ENCODE data around the gene MCAT.

MCAT gene, protein sequence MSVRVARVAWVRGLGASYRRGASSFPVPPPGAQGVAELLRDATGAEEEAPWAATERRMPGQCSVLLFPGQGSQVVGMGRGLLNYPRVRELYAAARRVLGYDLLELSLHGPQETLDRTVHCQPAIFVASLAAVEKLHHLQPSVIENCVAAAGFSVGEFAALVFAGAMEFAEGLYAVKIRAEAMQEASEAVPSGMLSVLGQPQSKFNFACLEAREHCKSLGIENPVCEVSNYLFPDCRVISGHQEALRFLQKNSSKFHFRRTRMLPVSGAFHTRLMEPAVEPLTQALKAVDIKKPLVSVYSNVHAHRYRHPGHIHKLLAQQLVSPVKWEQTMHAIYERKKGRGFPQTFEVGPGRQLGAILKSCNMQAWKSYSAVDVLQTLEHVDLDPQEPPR

DNA sequence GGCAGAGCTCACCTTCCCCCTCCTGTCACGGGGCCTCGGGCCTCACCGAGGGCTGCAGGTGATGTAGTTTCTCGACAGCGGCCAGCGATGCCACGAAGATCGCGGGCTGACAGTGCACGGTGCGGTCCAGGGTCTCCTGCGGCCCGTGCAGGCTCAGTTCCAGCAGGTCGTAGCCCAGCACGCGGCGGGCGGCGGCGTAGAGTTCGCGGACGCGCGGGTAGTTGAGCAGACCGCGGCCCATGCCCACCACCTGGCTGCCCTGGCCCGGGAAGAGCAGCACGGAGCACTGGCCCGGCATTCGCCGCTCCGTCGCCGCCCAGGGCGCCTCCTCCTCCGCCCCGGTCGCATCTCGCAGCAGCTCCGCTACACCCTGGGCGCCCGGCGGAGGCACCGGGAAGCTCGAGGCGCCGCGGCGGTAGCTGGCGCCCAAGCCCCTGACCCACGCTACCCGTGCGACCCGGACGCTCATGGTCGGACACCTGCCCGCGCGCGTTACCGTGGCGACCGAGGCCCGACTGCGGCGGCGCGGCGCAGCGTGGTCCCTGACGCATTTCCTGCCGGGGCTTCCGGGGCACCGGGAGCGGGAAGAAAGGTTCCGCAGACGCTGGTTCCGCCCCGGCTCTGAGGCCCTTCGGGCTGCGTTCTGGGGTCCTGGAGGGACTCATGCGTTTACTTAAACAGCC is at the start of gene MCAT:
Gene MCAT, minus strand, starts transcription at position 519 of the 683 bp plus-strand sequence. Its CDS starts 50 bp downstream, at position 469.
- Histone ChIP-seq H3K4me3 (ENCODE audit: low read depth, low read length) (peak within 1 kb of the TSS; percentile 95), H3K36me3 (replicated peaks) (peaks cover 7% of the 10 kb centered on the region), H3K27ac (peak within 1 kb of the TSS; percentile 75), H3K27me3 (replicated peaks) (no peaks in the 10 kb centered on the region)
- DNase-seq: peak; percentile 55
- TF ChIP-seq, protein P1, sequence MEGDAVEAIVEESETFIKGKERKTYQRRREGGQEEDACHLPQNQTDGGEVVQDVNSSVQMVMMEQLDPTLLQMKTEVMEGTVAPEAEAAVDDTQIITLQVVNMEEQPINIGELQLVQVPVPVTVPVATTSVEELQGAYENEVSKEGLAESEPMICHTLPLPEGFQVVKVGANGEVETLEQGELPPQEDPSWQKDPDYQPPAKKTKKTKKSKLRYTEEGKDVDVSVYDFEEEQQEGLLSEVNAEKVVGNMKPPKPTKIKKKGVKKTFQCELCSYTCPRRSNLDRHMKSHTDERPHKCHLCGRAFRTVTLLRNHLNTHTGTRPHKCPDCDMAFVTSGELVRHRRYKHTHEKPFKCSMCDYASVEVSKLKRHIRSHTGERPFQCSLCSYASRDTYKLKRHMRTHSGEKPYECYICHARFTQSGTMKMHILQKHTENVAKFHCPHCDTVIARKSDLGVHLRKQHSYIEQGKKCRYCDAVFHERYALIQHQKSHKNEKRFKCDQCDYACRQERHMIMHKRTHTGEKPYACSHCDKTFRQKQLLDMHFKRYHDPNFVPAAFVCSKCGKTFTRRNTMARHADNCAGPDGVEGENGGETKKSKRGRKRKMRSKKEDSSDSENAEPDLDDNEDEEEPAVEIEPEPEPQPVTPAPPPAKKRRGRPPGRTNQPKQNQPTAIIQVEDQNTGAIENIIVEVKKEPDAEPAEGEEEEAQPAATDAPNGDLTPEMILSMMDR (IDR thresholded peaks at IDR 0.05; ENCODE audit: low read depth, low read length, missing control alignments): no peak
- in situ Hi-C loops (cut with HindIII; ENCODE audit: low pct_ligation_motif_present, low sequenced_read_pairs): no loop called here

DNA sequence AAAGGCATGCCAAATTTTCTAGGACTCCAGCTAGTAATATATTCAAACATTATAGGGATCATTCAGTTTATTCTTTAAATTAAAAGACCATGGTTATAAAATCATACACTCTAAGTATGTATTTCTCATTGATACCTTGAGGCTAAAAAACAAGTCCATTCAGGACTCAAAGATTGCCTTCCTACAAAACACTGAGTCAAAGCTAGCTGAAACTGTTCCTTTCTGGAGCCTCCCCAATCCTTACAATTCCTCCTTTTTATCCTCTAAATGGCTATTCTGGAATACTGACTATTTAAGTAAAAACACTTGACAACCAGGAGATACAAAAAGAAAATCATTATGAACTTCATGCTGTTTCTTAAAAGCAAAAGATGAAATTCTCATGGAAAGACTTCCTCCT is 48.6 kb upstream of the MCAT start:
- H3K27ac ChIP-seq: no peak overlapping the region
- no peak for DNase-seq

DNA sequence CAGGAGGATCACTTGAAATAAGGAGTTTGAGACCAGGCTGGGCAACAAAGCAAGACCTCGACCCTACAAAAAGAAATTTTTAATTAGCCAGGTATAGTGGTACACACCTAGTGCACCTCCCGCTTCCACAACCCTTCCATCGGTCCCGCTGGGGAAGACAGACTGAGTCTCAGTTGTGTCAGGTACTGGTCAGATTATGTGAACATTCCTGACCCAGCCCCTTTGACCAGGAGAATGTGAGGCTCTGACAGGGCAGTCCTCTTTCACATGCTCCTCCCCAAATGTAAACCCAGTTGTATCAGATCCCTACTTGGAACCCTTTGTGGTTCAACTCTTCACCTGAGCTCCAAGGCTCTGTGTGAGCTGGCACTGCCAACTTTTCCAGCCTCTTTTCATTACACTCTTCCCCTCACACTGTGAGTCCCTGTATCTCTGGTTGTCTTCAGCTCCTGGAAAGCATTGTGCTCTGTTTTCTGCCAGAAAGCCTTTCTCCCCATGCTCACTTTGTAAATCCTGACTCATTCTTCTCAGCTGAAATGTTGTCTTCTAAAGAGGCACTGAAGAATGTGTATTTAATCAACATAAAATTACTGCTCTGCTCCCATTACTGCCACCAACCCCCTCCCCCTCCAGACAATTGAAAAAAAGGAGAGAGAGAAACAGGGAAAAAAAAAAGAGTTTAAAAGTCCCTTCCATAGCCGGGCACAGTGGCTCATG is 45.8 kb upstream of the MCAT start:
- Histone ChIP-seq H3K27me3 (replicated peaks) (no peaks in the 10 kb centered on the region), H3K4me3 (ENCODE audit: low read depth, low read length) (no peak overlapping the region), H3K27ac (no peak overlapping the region), H3K36me3 (replicated peaks) (no peaks in the 10 kb centered on the region)
- no peak for DNase-seq
- TF ChIP-seq, protein P1 (IDR thresholded peaks at IDR 0.05; ENCODE audit: low read depth, low read length, missing control alignments): no peak
- in situ Hi-C loops (cut with HindIII; ENCODE audit: low pct_ligation_motif_present, low sequenced_read_pairs): no loop called here

More for the DNA sequence above, 48.6 kb upstream of the MCAT start:
- Histone ChIP-seq H3K27me3 (replicated peaks) (no peaks in the 10 kb centered on the region), H3K36me3 (replicated peaks) (no peaks in the 10 kb centered on the region), H3K4me3 (ENCODE audit: low read depth, low read length) (no peak overlapping the region)
- TF ChIP-seq, protein P1 (IDR thresholded peaks at IDR 0.05; ENCODE audit: low read depth, low read length, missing control alignments): no peak
- in situ Hi-C loops (cut with HindIII; ENCODE audit: low pct_ligation_motif_present, low sequenced_read_pairs): no loop called here

DNA sequence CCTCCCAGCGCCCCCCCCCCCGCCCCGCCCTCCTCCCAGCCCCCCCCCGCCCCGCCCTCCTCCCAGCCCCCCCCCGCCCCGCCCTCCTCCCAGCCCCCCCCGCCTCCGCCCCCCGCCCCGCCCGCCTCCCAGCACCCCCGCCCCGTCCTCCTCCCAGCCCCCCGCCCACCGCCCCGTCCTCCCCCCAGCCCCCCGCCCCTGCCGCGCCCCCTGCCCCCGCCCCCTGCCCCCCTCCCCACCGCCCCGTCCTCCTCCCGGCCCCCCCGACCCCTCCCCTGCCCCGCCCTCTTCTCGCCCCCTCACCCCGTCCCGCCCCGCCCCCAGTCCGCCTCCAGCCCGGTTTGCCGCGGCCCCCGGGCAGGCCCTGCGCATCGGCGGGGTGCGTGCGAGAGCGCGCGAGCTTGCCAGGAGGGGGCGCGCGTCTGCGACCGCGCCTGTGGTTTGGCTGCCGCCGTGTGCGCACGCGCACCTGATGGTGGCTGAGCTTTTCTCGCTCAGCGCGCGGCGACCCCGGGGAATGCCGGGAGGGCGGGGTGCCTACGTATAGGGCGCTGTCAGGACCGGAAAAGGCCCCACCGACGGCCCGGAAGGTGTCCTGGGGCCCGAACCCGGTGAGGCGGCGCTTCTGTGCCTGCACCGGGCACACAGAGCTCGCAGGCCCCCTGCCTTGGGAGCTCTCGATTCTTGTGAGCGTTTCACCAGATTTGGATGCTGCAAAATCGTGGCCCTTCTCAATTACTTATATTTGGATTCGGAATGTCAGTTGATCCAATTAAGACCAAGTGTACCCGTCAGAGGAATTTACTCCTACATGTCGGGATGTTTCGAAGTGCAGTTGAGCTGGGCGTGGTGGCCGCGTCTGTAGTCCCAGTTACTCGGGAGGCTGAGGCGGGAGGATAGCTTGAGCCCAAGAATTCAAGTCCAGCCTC is 44.2 kb upstream of the MCAT start:
- no peaks in the 10 kb centered on the region for H3K27me3 ChIP-seq (replicated peaks)
- H3K4me3 ChIP-seq (ENCODE audit: low read depth, low read length): peak overlapping the region; percentile 59
- DNase-seq: peak; percentile 89
- in situ Hi-C loops (cut with HindIII; ENCODE audit: low pct_ligation_motif_present, low sequenced_read_pairs): no loop called here
- TF ChIP-seq, protein P1 (IDR thresholded peaks at IDR 0.05; ENCODE audit: low read depth, low read length, missing control alignments): peak; percentile 46
- peak overlapping the region; percentile 85 for H3K27ac ChIP-seq
- no peaks in the 10 kb centered on the region for H3K36me3 ChIP-seq (replicated peaks)

All from brain microvascular endothelial cell (primary cell).